Stomach (tissue), 4 donors: ENCODE measurements around the gene GLIPR1.

Experiments used
- CTCF ChIP-seq, 7 experiments: fragments of 450-650 bp in 4 of 7; fragments of 200-600 bp in 3 of 7; sonication (generic) in 3 of 7; IDR thresholded peaks; one replicate each; pipeline ENCODE4 v1.5.1; 2016 to 2019; ENCODE audit warnings: antibody characterized with exemption in 7 of 7, control low read depth in 2 of 7, mild to moderate bottlenecking in 1 of 7
- POLR2A ChIP-seq, 4 donors: fragments of 450-650 bp; IDR thresholded peaks; one replicate each; pipeline ENCODE4 v1.6.1; 2016; ENCODE audit warnings: antibody characterized with exemption in 4 of 4, control low read depth in 2 of 4, mild to moderate bottlenecking in 1 of 4, moderate library complexity in 1 of 4

GRCh38 chr12:75432924-75433323, 47.6 kb upstream of the GLIPR1 start:
- no peak for TF ChIP-seq CTCF (IDR thresholded peaks at IDR 0.05)
- no peak for TF ChIP-seq POLR2A (IDR thresholded peaks at IDR 0.05)
